HEK293T (cell line): ENCODE results near the gene PTGES.

Experiments used
- FOXA1 ChIP-seq: fragments of 450-650 bp; IDR thresholded peaks from 2 replicates; pipeline ENCODE4 v1.6.1; 2016; ENCODE audit warnings: mild to moderate bottlenecking
- FOXK2 ChIP-seq: fragments of 450-650 bp; IDR thresholded peaks from 2 replicates; pipeline ENCODE4 v1.6.1; 2016; ENCODE audit warnings: mild to moderate bottlenecking
- FOXM1 ChIP-seq: fragments of 450-650 bp; IDR thresholded peaks from 2 replicates; pipeline ENCODE4 v1.6.1; 2017; ENCODE audit warnings: mild to moderate bottlenecking, borderline replicate concordance
- LEF1 ChIP-seq: fragments of 450-650 bp; IDR thresholded peaks from 2 replicates; pipeline ENCODE4 v1.6.1; 2017; ENCODE audit warnings: mild to moderate bottlenecking, borderline replicate concordance
- SP1 ChIP-seq: fragments of 450-650 bp; IDR thresholded peaks from 2 replicates; pipeline ENCODE4 v1.6.1; 2017

DNA sequence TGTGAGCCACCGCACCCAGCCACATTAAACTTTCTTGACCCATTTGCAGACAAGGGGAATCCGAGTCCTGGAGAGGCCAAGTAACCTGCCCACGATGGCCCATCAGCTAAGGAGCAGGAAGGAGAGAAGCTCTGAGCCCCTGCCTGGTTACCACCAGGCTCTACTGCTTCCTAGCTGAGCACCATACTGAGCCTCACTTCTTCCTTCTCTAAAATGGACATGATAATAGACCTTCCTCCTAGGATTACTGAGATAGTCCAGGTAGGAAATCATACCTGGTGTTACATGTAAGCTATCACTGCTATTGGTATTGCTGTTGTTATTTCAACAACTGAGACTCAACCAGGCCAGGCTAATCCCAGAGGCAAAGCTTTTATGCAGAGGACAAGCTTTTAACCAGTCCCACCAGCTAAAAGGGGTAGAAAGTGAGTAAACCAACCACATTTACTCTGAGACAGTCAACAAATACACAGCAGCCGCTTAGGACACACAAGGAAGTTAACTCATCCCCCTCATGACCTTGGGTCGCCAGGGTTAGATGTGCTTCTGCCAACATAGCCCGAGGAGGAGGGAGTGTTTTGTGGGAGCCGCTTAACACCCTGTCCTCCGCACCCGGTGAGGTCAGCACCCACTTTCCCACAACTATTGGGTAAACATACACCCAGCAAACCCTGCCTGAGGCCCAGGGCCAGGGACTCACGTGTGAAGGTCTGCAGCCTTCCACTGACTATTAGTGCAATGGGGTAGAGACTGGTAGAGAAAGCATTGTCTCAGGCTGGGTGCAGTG, 20.6 kb upstream of the PTGES start:
- TF ChIP-seq SP1 (no peak), FOXM1 (no peak), FOXA1 (no peak), FOXK2 (no peak), LEF1 (no peak)
